HFFc6 (cell line): ENCODE results near the gene SIDT2. TPM values are rescaled to one million over a fixed set of nuclear protein-coding genes. Genes with fewer than 3 reads are reported as not detected.

ENCODE experiments used
- DNase-seq: peaks from one replicate; pipeline ENCODE4 v3.0.0-alpha.2; 2018
- H3K27ac Mint-ChIP-seq: 2 replicates; pipeline ENCODE4 v1.8.0; 2020; ENCODE audit warnings: mild to moderate bottlenecking, mixed read lengths
- H3K27me3 Mint-ChIP-seq: 2 replicates; pipeline ENCODE4 v1.8.0; 2021; ENCODE audit warnings: mild to moderate bottlenecking, moderate library complexity, mixed read lengths; ENCODE audit not compliant: insufficient read depth
- H3K36me3 Mint-ChIP-seq: 2 replicates; pipeline ENCODE4 v1.8.0; 2021; ENCODE audit warnings: low read depth, mixed read lengths
- H3K4me1 Mint-ChIP-seq: 2 replicates; pipeline ENCODE4 v1.8.0; 2020; ENCODE audit warnings: low read depth, mixed read lengths
- H3K4me3 Mint-ChIP-seq: 2 replicates; pipeline ENCODE4 v1.8.0; 2020; ENCODE audit warnings: mild to moderate bottlenecking, moderate library complexity, mixed read lengths
- H3K9me3 Mint-ChIP-seq: 2 replicates; pipeline ENCODE4 v1.8.0; 2020; ENCODE audit warnings: mild to moderate bottlenecking, mixed read lengths
- total RNA-seq, 6 experiments: library from RNA; stranded (reverse); fragmentation: NEBNext Ultra II Directional; extraction: Animal tissue kit (Norgen Biotek cat#: 25700); gene quantifications; 2 replicates in 1 of 6; 3 replicates in 5 of 6; pipeline ENCODE4 v1.2.3, GENCODE V29; 2021
- TF ChIP-seq, protein P1 (sequence below): fragments of 200-600 bp; sonication (generic); IDR thresholded peaks from 2 replicates; pipeline ENCODE4 v1.5.0; 2021; ENCODE audit warnings: antibody characterized with exemption, mild to moderate bottlenecking

The SIDT2 gene
- total RNA-seq, 6 experiments from 2014 or later: 33.9 to 53.9 (median 37.7) TPM

GRCh38 chr11:117169736-117170135 is 8.8 kb upstream of the SIDT2 start:
- no peak for DNase-seq
- TF ChIP-seq, protein P1, sequence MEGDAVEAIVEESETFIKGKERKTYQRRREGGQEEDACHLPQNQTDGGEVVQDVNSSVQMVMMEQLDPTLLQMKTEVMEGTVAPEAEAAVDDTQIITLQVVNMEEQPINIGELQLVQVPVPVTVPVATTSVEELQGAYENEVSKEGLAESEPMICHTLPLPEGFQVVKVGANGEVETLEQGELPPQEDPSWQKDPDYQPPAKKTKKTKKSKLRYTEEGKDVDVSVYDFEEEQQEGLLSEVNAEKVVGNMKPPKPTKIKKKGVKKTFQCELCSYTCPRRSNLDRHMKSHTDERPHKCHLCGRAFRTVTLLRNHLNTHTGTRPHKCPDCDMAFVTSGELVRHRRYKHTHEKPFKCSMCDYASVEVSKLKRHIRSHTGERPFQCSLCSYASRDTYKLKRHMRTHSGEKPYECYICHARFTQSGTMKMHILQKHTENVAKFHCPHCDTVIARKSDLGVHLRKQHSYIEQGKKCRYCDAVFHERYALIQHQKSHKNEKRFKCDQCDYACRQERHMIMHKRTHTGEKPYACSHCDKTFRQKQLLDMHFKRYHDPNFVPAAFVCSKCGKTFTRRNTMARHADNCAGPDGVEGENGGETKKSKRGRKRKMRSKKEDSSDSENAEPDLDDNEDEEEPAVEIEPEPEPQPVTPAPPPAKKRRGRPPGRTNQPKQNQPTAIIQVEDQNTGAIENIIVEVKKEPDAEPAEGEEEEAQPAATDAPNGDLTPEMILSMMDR: no peak
- peaks cover 8% of the 10 kb centered on the region; the same call in 1 of the 2 replicates for H3K27me3 Mint-ChIP-seq
- H3K27ac Mint-ChIP-seq: no peak overlapping the region
- H3K4me1 Mint-ChIP-seq: peaks cover 34% of the 10 kb centered on the region
- peaks cover 46% of the 10 kb centered on the region for H3K36me3 Mint-ChIP-seq
- no peaks in the 10 kb centered on the region for H3K9me3 Mint-ChIP-seq
- H3K4me3 Mint-ChIP-seq: no peak overlapping the region

DNA sequence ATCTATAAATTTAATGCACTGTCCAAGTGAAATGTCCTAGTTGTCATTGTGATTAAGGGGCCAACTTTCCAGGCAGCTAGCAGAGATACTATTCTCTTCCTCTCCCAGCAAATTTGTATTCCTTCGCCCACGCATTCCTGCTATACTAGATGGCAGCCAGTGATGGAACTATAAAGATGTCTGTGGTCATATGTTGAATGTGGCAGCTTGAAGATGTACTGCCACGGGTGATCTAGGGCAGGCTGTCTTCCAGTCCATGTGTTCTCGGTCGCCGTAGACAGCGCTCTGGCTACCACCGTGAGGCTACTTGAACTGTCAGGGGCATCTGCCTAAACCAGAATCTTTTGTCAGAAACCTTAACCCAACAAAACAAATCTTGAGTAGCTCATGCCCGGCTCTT is 8.3 kb upstream of the SIDT2 start:
- H3K4me1 Mint-ChIP-seq: peaks cover 33% of the 10 kb centered on the region
- H3K4me3 Mint-ChIP-seq: no peak overlapping the region
- H3K9me3 Mint-ChIP-seq: no peaks in the 10 kb centered on the region
- no peak for DNase-seq
- TF ChIP-seq, protein P1: no peak
- peaks cover 44% of the 10 kb centered on the region for H3K36me3 Mint-ChIP-seq
- peaks cover 8% of the 10 kb centered on the region; the same call in 1 of the 2 replicates for H3K27me3 Mint-ChIP-seq
- H3K27ac Mint-ChIP-seq: no peak overlapping the region

GRCh38 chr11:117171007-117171403 is 7.5 kb upstream of the SIDT2 start:
- Mint-ChIP-seq H3K27ac (no peak overlapping the region; the same call in 1 of the 2 replicates), H3K4me1 (peaks cover 25% of the 10 kb centered on the region), H3K36me3 (peaks cover 38% of the 10 kb centered on the region), H3K9me3 (no peaks in the 10 kb centered on the region), H3K27me3 (peaks cover 8% of the 10 kb centered on the region; the same call in 1 of the 2 replicates), H3K4me3 (no peak overlapping the region)
- TF ChIP-seq, protein P1: no peak
- no peak for DNase-seq

DNA sequence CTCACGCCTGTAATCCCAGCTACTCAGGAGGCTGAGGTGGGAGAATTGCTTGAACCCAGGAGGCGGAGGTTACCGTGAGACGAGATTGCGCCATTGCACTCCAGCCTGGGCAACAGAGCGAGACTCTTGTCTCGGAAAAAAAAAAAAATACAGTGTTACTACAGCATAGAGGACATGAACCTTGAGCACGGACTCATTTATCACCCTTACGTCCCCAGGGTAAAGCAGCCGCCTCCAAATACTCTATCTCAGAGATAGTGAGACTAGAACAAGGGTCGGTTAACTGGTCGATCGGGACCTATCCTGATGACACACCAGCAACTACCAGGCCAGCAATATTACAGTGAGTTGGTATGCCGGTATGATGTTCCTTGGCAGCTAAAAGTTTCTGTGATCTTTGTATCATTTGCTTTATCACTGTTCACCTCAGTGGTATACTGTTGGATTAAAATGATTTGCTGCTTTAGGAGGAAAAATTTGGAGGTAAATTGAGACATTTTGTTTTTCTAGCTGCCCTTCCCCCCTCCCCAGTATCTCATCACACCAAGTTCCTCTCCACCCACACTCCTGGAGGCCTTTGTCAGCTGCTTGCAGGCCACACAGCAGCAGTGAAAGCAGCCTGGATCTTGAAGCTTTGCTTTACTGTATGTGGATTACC is 7.0 kb upstream of the SIDT2 start:
- Mint-ChIP-seq H3K27ac (peak overlapping the region; percentile 25), H3K36me3 (peaks cover 36% of the 10 kb centered on the region), H3K9me3 (no peaks in the 10 kb centered on the region), H3K27me3 (peaks cover 8% of the 10 kb centered on the region; the same call in 1 of the 2 replicates), H3K4me1 (peaks cover 20% of the 10 kb centered on the region), H3K4me3 (no peak overlapping the region)
- TF ChIP-seq, protein P1: no peak
- DNase-seq: no peak

GRCh38 chr11:117172724-117173421 is 5.7 kb upstream of the SIDT2 start:
- peaks cover 8% of the 10 kb centered on the region; the same call in 1 of the 2 replicates for H3K27me3 Mint-ChIP-seq
- H3K9me3 Mint-ChIP-seq: no peaks in the 10 kb centered on the region
- no peak for DNase-seq
- H3K27ac Mint-ChIP-seq: peak overlapping the region; percentile 50; the same call in 1 of the 2 replicates
- TF ChIP-seq, protein P1: no peak
- H3K4me3 Mint-ChIP-seq: no peak overlapping the region
- peaks cover 26% of the 10 kb centered on the region for H3K36me3 Mint-ChIP-seq
- peaks cover 18% of the 10 kb centered on the region for H3K4me1 Mint-ChIP-seq
